Type B pancreatic cell (in vitro differentiated cells): Measurements from ENCODE around the gene DNAJA1. TPM values are rescaled to one million over a fixed set of nuclear protein-coding genes. Genes with fewer than 3 reads are reported as not detected.
A peak's percentile ranks its signal among the peaks of the same experiment; 100 is the strongest.
"Not testable (repeated sequence)": the region's sequence is repeated elsewhere in the genome, so short reads cannot be mapped to it uniquely, and the experiment has no call there.

Experiments used
- DNase-seq: peaks from one replicate; pipeline ENCODE4 v3.0.0; 2021; ENCODE audit warnings: mixed read lengths; ENCODE audit not compliant: unreplicated experiment; ENCODE audit errors: extremely low spot score
- H3K27ac Mint-ChIP-seq: 2 replicates; pipeline ENCODE4 v1.8.0; 2021; ENCODE audit warnings: mild to moderate bottlenecking, mixed read lengths
- H3K27me3 Mint-ChIP-seq: 2 replicates; pipeline ENCODE4 v1.8.0; 2021; ENCODE audit warnings: mixed read lengths
- H3K36me3 Mint-ChIP-seq: 2 replicates; pipeline ENCODE4 v1.8.0; 2021; ENCODE audit warnings: mixed read lengths
- H3K4me1 Mint-ChIP-seq: one replicate; pipeline ENCODE4 v1.8.0; 2021; ENCODE audit warnings: mixed read lengths; ENCODE audit not compliant: unreplicated experiment
- H3K4me3 Mint-ChIP-seq: 2 replicates; pipeline ENCODE4 v1.8.0; 2021; ENCODE audit warnings: mild to moderate bottlenecking, mixed read lengths
- H3K9me3 Mint-ChIP-seq: 2 replicates; pipeline ENCODE4 v1.8.0; 2021; ENCODE audit warnings: mixed read lengths
- total RNA-seq: library from RNA; stranded (reverse); gene quantifications from 2 replicates; pipeline ENCODE4 v1.2.1, GENCODE V29; 2021; ENCODE audit warnings: low replicate concordance
- TF ChIP-seq, protein P1 (sequence below): fragments of 200-600 bp; sonication (generic); conservative IDR thresholded peaks from 2 replicates; pipeline ENCODE4 v1.5.0; 2021; ENCODE audit warnings: antibody characterized with exemption, mild to moderate bottlenecking

Gene DNAJA1
- total RNA-seq, 1 donor from 2014 or later = 223 TPM

DNA sequence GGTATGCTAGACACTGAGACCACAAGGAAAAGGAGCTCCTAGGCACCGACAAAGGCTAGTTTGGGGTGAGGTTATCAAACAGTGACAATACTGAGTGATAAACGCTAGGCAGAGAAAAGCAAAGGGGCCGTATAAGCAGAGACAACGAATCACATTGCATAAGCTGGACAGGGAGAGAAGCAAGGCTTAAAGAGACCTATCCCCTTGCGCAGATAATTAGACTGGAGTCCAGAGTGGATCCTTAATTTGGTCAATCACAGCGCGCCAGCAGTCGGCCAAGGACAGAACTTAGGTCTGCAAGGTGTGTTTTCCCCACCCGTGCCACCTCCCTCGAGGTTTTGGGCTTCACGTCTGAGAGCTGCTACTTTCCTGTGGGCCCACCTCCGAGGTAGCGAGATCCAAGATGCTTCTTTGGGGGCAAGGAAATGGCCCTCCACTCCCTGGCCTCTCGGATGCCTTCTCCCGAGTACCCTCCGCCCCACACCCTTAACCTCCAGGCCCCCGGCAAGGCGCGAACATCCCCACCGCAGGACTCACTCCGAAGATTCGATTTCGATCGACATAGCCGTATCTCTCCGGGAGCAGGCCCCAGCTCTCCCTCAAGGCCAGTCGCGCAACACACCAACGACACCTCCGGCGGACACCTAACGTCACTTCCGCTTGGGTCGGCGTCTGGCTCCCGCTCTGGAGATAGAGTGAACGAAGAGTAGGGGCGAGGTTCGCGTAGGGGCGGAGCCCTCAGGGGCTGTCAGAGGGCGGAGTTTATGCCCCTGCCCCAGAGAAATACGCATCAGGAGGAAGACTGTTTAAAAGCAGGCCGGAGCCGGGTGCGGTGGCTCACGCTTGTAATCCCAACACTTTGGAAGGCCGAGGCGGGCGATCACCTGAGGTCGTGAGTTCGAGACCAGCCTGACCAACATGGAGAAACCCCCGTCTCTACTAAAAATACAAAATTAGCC lies 51.3 kb downstream of the DNAJA1 start, which contains the start of gene SMU1:
SMU1 (minus strand) TSS at position 629 of the 959 bp plus-strand sequence; CDS start at position 563, 66 bp downstream.
- H3K27ac Mint-ChIP-seq = peak within 1 kb of the TSS; percentile 99
- peak; percentile 96 for DNase-seq
- peaks cover 8% of the 10 kb centered on the region for H3K36me3 Mint-ChIP-seq
- peaks cover 14% of the 10 kb centered on the region for H3K4me1 Mint-ChIP-seq
- TF ChIP-seq, protein P1, sequence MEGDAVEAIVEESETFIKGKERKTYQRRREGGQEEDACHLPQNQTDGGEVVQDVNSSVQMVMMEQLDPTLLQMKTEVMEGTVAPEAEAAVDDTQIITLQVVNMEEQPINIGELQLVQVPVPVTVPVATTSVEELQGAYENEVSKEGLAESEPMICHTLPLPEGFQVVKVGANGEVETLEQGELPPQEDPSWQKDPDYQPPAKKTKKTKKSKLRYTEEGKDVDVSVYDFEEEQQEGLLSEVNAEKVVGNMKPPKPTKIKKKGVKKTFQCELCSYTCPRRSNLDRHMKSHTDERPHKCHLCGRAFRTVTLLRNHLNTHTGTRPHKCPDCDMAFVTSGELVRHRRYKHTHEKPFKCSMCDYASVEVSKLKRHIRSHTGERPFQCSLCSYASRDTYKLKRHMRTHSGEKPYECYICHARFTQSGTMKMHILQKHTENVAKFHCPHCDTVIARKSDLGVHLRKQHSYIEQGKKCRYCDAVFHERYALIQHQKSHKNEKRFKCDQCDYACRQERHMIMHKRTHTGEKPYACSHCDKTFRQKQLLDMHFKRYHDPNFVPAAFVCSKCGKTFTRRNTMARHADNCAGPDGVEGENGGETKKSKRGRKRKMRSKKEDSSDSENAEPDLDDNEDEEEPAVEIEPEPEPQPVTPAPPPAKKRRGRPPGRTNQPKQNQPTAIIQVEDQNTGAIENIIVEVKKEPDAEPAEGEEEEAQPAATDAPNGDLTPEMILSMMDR = no peak
- peak within 1 kb of the TSS; percentile 100 for H3K4me3 Mint-ChIP-seq
- H3K9me3 Mint-ChIP-seq = no peaks in the 10 kb centered on the region
- no peaks in the 10 kb centered on the region for H3K27me3 Mint-ChIP-seq

DNA sequence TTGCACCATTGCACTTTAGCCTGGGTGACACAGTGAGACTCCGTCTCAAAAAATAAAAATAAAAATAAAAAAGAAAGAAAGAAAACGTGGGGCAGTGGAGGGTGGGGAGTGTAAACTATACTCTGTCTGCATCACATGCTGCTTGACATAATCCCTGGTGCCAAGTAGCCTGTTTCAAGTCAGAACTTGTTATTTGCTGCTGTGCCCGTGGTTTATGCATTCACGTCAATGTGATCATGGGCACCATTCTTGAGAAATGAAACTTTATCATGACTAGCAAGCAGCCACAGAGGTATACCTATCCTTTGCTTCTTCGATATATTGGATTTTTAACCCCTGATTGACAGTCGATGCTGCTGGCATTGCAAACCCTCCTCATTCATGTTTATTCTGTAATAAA lies 55.5 kb downstream of the DNAJA1 start:
- no peak for DNase-seq
- Mint-ChIP-seq H3K27me3 (no peaks in the 10 kb centered on the region), H3K27ac (no peak overlapping the region), H3K9me3 (no peaks in the 10 kb centered on the region), H3K4me3 (no peak overlapping the region), H3K36me3 (peaks cover 5% of the 10 kb centered on the region), H3K4me1 (peaks cover 10% of the 10 kb centered on the region)
- TF ChIP-seq, protein P1 = no peak

DNA sequence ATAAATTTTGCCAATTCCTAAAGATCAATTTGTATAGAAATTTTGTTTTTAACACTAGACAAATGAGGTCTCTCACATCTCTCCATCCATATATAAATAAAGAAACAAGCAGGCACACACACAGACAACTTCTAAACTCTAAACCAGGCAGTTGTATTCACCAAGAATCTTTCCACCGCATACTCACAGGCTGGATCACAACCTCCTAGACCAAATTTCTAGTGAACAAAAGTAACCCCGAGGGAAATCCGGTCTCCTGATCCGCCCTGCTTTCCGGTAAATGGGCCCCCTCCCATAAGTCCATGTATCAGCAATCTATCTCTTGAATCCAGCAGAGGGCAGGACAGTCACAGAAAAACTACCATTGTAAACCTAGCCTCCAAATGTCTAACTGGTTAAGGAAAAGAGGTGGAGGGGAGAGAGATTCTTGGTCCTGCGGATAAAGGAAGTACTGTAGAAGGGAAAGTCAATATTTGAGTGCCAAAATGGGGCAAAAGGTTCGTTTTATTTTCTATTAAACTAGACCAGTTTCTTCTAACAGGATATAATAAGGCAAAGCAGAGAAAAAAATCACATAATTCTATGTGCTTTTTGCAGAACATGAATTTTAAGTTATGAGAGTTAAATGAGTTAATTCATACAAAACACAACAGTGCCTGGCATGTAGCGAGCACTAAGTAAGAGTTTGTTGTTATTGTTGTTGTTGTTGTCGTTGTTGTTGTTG lies 56.2 kb downstream of the DNAJA1 start:
- H3K36me3 Mint-ChIP-seq = peaks cover 4% of the 10 kb centered on the region
- H3K4me3 Mint-ChIP-seq = no peak overlapping the region
- TF ChIP-seq, protein P1 = peak; percentile 91
- DNase-seq = no peak
- H3K4me1 Mint-ChIP-seq = peaks cover 6% of the 10 kb centered on the region
- no peaks in the 10 kb centered on the region for H3K9me3 Mint-ChIP-seq
- H3K27ac Mint-ChIP-seq = no peak overlapping the region
- H3K27me3 Mint-ChIP-seq = no peaks in the 10 kb centered on the region

DNA sequence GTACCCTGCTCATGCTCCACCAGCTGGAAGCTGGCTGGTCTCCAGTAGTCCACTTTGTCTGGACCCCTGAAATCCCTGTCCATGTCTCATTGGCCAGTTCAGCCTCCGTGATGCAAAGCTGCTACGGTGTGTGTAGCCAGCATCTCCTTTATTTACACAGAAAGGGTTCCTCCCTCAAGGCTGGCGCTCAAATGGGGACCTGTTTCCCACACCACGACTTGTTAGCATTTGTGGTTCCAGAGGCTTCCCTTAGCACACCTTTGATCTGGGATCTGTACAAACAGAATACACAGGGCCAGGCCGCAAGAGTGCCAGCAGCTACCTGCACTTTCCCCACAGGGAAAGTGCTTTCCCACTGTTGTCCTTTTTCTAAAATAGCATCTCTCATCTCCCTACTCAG lies 57.1 kb downstream of the DNAJA1 start:
- H3K27ac Mint-ChIP-seq = no peak overlapping the region
- H3K36me3 Mint-ChIP-seq = no peaks in the 10 kb centered on the region
- TF ChIP-seq, protein P1 = no peak
- H3K4me3 Mint-ChIP-seq = no peak overlapping the region
- H3K9me3 Mint-ChIP-seq = no peaks in the 10 kb centered on the region
- no peaks in the 10 kb centered on the region for H3K27me3 Mint-ChIP-seq
- DNase-seq = no peak
- no peaks in the 10 kb centered on the region for H3K4me1 Mint-ChIP-seq

DNA sequence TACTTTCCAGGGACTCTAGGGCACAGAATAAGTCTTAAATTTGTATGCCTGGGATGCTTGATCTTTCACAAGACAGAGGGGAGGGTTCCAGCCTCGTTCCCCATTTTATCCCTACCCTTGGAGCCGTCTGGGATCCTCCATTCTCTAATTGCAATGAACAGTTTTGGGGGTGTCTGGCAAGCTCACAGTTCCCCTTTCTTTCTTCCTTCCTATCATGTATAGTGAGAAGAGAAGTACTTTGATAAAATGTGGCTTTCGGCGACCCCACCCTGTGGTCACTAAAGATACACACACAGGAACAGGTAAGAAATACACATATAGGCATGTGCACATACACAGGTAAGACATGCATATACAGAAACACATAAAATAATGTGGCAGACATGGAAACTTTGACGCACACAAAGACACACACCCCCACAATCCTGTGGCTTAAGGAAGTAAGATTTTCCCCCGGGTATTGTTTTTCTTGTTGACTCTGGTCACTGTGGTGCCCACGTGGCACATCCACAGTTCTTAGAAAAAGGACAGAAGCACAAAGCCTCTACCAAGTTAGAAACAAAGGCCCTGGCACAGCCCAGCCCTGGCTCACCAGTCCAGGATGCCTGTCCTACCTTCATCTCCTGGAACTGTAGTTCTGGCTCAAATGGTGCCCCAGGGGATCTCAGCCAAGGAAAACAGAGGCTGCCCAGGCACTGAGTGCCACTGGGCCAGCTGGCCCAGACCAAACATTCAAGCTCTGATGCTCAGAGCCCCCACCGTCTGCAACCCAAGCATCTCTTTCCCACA lies 57.7 kb downstream of the DNAJA1 start:
- H3K4me1 Mint-ChIP-seq = no peaks in the 10 kb centered on the region
- no peak overlapping the region for H3K27ac Mint-ChIP-seq
- no peaks in the 10 kb centered on the region for H3K9me3 Mint-ChIP-seq
- TF ChIP-seq, protein P1 = no peak
- H3K4me3 Mint-ChIP-seq = no peak overlapping the region
- peaks cover 5% of the 10 kb centered on the region for H3K27me3 Mint-ChIP-seq
- no peaks in the 10 kb centered on the region for H3K36me3 Mint-ChIP-seq
- DNase-seq = no peak

DNA sequence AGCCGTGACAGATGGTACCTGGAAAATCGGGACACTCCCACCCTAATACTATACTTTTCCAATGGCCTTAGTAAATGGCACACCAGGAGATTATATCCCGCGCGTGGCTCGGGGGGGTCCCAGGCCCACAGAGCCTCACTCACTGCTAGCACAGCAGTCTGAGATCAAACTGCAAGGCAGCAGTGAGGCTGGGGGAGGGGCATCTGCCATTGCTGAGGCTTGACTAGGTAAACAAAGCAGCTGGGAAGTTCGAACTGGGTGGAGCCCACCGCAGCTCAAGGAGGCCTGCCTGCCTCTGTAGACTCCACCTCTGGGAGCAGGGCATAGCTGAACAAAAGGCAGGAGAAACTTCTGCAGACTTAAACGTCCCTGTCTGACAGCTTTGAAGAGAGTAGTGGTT lies 60.6 kb downstream of the DNAJA1 start:
- not testable (repeated sequence) for H3K4me1 Mint-ChIP-seq, DNase-seq, H3K4me3 Mint-ChIP-seq, H3K36me3 Mint-ChIP-seq, H3K27ac Mint-ChIP-seq, H3K9me3 Mint-ChIP-seq
- peaks cover 15% of the 10 kb centered on the region for H3K27me3 Mint-ChIP-seq
